IPS-18c (cell line): ENCODE data around the gene DZANK1.

ENCODE experiments used
- H3K4me3 ChIP-seq: 2 replicates; pipeline ENCODE4 v1.7.0; 2013; ENCODE audit warnings: low read depth, mild to moderate bottlenecking, low read length, moderate library complexity; ENCODE audit not compliant: insufficient read depth
- H3K9me3 ChIP-seq: one replicate; pipeline ENCODE4 v1.6.1; 2013; ENCODE audit warnings: mild to moderate bottlenecking, low read length, moderate library complexity; ENCODE audit not compliant: control insufficient read depth, insufficient read depth

The DZANK1 gene

DNA sequence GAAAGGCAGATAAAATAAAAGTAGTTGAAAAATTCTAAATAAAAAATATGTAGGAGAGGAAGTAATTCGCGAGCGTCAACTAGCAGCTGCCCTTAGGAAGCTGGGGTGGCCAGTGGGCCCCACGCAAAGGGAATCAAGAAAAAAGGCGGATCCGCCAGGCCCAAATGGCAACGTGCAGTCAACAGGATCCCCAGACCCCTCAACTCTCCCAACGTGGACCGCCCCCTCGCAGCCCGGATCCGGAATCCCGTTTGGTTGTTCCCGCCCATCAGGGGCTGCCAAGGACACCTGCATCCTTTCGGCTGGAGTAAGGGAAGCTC lies 296 bp downstream of the DZANK1 start:
- H3K9me3 ChIP-seq, result no peaks in the 10 kb centered on the region
- peak overlapping the region; percentile 91 for H3K4me3 ChIP-seq

DNA sequence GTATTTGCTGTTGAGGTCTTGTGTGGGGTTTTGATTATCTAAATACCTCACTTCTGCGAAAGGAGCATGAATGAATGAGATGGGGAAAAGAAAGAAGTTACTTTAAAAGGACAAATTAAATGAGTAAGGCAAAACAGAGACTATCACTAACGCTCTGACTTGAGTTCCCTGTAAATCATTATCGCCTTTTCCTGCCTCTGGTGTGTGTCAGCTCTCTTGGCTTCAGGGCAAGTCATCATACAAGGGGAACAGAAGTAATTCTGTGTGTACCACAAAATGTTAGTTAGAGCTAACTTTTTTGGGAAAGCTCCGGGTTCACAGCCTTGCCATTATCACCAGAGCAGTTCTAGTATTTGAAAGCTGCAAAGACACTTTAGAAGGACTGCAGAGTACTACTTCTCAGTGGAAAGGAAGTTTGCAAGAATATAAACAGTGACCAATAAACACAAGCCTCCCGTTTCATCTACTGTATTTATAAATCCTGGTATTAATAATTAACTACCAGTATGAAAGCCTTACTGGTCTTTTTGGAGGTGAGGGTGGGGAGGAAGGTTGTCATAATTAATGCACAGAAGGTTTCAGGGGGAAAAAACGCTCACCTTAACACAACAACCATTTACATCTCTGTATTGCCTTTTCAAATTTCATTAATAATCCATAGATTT lies 1.2 kb downstream of the DZANK1 start:
- no peak overlapping the region for H3K4me3 ChIP-seq

DNA sequence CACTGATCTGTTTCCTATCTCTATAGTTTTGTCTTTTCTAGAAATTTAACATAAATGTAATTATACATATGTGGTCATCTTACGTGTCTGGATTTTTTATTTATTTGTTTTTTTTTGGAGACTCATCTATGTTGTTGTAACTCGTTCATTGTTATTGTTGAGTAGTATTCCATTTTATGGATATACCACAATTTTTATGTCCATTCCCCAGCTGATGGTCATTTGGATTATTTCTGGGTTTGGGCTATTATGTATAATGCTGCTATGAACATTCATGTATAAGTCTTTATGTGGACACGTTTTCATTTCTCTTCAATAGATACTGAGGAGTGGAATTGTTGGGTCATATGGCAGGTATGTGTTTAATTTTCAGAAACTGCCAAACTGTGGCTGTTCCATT lies 10.2 kb downstream of the DZANK1 start:
- no peaks in the 10 kb centered on the region for H3K9me3 ChIP-seq
- no peak overlapping the region for H3K4me3 ChIP-seq

More for the DNA sequence above, 1.2 kb downstream of the DZANK1 start:
- H3K9me3 ChIP-seq, result no peaks in the 10 kb centered on the region

DNA sequence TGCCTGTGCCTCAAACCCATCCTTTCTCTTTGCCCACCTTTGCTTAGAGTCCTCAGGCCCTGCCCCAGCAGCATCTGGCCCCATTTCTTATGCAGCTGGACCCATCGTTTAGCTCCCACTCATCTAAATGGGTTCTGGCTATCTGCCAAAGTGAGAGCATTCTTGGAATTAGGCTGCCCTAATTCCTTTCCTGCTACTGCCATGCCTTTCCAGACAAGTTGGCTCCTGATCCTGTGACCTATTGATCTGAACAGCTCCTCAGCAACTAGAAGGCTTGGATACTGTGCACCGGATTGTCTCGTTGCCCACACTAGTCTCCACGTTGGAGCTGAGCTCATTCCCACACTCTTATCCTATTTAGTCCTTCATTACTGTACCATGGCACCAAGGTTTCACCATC lies 22.9 kb downstream of the DZANK1 start:
- Histone ChIP-seq H3K4me3 (no peak overlapping the region), H3K9me3 (no peaks in the 10 kb centered on the region)

DNA sequence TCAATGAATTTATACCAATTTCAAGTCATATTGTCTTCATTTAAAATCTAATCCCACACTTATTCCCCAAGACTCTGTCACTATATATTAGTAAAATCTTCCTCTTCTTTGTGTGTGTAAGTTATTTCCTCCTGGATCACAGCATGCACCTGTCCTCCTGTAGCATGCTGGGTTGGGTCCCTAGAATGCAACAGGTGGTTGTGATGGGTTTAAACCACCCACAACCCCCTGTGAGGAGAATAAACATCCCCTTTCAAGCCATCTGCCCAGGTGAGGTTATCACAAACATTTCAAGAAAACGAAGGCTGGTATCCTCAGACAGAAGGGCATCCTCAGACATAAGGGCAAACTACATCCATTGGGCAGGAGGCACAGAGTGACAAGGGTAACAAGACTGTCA lies 26.4 kb downstream of the DZANK1 start:
- Histone ChIP-seq H3K9me3 (no peaks in the 10 kb centered on the region), H3K4me3 (no peak overlapping the region)

DNA sequence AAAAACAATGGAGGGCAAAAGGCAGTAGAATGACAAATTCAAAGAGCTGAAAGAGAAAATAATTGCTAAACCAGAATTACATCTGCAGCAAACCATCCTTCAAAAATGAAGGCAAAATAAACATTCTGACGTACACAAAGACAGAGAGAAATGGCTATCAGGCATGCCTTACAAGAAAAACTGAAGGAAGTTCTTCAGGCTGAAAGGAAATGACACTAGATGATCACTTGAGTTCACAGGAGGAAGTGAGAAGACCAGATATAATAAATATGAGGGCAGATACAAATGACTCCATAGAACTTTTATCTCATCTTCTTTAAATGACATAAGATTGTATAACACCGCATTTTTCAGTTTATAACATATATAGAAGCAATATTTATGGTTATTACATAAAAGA lies 30.0 kb downstream of the DZANK1 start:
- H3K4me3 ChIP-seq, result no peak overlapping the region

DNA sequence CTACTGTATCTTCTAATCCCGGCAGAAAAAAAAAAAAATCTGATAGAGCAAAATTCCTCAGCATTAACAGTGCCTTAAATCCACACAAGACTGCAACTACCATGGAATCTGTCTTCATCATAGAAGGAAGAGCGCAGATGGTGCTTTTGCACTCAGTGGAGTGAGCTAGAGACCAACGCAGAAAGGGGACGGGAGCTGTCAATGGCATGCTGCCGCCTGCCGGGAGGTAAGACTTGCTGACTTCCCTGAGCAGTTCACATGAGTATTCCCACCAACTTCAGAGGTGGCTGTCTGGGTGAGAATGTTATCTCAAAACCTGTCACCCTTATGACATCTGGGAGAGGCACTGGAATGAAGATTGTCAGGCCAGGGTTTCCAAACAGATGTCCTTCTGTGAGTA lies 35.6 kb downstream of the DZANK1 start:
- no peak overlapping the region for H3K4me3 ChIP-seq
- H3K9me3 ChIP-seq, result no peaks in the 10 kb centered on the region

More for the DNA sequence above, 30.0 kb downstream of the DZANK1 start:
- H3K9me3 ChIP-seq, result no peaks in the 10 kb centered on the region

DNA sequence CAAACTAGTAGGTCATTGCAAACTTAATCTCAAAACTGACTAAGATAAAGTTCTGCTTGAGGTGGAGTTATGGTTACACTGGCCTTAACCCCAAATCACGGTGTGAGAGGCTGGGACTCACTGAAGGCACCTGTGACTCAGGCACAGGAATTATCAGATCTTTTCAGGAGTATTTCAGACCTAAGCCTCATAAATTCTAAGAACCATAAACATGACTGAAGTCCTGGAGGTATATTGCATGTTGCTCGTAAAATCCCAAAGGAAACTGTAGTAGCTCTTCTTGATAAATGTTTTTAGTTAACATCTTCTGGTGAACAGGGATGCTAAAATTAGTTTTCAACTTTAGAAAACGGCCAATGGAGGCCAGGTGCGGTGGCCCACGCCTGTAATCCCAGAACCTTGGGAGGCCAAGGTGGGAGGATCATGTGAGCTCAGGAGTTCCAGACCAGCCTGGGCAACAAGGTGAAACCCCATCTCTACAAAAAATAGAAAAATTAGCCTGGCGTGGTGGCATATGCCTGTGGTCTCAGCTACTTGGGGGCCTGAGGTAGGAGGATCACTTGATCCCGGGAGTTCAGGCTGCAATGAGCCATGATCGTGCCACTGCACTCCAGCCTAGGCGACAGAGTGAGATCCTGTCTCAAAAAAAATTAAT lies 36.5 kb downstream of the DZANK1 start:
- no peaks in the 10 kb centered on the region for H3K9me3 ChIP-seq
- no peak overlapping the region for H3K4me3 ChIP-seq

DNA sequence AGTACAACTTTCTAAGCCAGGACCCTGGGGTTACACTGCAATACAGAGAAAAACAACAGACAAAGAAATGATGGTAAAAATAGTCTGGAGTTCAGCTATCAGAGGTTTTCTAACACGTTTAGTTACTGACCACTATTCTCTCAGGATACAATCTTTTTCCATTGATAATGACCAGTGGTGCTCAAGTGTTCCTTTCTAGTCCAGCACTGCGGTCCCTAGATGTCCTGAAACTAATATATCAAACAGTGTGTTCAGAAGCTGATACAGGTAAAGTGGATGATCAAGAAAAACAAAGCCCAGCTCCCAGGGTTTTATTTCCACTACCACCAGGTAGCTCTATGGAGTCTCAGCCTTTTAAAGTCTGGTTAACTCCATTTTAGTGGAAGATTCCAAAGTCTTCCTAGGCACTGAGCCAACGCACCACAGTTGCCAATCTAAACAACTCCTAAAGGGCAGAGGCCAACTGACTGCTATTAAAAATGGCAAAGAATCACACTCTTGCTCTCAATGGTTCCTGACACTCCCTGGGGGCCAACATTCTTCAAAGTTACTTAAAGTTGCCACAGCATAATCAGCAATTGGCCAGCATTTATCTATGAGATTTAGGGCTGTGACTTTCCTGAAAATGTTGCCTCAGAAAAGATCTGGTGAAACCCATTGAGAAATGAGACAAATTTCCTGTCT lies 38.2 kb downstream of the DZANK1 start:
- no peaks in the 10 kb centered on the region for H3K9me3 ChIP-seq
- no peak overlapping the region for H3K4me3 ChIP-seq

DNA sequence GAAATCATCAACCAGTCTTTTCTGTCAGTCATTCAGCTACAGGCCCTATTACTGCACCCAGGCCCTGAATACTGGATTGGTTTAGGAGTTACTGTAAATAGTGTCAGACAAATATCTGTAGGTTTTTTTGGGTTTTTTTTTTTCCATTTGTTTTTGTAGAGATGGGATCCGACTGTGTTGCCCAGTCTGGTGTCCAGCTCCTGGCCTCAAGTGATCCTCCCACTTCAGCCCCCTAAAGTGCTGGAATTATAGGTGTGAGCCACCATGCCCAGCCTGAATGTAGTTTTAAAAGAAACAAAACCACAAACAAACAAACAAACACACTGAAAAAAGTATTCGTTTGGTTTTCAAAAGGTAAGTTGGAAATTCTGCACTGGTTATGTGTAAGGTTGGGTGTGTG lies 39.6 kb downstream of the DZANK1 start:
- H3K9me3 ChIP-seq, result no peaks in the 10 kb centered on the region
- H3K4me3 ChIP-seq, result no peak overlapping the region

DNA sequence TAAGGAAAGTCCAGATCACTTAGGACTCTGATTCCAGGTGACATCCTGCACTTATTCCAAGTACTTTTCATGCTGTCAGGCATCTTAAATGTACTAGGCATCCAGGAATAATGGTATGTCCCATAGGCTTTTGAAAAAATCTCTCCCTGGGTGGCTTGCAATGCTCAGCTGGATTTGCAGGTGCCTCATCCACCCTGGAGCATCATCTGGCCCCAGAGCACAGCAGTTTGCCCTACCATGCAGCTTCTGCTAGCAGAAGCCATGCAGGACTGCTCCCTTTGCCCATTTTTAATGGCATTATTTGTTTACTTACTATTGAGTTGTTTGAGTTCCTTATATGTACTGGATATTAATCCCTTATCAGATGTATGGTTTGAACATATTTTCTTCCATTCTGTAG lies 45.2 kb downstream of the DZANK1 start:
- no peaks in the 10 kb centered on the region for H3K9me3 ChIP-seq
- no peak overlapping the region for H3K4me3 ChIP-seq

DNA sequence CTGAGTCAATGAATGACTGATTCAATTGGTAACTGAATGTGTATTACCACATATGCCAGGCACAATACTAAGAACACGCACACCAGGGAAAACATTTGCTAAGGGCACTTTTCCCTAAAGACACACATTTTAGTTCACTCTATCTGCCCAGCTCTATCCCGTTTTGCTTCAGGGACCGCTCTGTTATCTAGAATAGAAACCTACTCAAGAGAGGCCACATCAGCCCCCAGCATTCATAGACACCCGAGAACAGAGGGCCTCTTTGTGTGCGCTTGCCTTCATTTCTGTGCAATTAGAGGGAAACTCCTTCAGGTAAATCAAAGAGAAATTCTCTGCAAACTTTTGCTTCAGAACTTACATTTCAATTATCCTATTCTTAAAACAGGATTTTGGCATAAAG lies 50.3 kb downstream of the DZANK1 start:
- H3K4me3 ChIP-seq, result no peak overlapping the region
- H3K9me3 ChIP-seq, result no peaks in the 10 kb centered on the region

DNA sequence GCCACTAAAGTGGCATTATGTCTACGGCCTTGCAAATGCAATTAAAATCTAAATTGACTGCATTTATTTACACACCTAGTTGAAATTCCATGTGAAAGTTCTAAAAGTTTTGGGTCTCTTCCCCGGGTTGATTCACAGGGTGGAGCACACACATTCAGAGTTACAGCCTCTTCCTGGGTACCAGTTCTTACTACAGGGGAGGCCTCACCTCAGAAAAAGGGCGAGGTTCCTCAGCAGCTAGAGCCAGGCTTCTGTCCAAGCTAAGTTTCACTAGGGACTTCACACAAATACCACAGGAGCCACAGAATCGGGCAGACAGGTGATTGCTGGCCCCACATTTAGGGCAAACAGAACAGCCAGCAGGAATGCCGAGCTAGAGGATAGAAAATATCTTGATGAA lies 52.7 kb downstream of the DZANK1 start:
- Histone ChIP-seq H3K9me3 (no peaks in the 10 kb centered on the region), H3K4me3 (no peak overlapping the region)

DNA sequence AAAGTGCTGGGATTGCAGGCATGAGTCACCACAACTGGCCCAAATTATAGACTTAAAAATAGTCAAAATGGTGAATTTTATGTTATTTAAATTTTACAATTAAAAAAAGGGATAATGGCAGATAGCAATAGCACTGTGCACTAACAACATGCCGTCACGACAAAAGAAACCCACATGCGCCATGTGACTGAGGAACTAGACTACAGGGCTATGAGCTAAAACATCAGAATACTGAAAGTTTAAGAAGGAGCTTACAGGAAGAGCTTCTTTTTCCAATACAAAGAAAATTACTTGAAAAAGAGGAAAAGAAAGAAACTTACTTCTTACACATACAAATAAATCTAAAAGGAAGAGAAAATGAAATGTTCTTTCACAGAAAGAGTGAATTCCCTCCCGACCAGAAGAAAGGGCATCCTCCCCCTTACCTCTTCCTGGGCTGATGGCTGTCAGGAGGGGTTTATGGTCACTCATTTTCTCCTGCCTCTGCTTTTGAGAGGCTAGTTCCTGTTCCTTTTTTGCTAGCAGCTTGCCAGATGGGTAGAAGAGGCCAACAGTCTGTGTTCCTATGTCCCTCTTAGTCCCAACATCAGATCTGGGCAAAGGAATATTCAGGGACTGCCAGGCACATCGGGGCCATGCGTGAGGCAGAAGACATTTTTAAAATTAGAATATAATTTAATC lies 54.5 kb downstream of the DZANK1 start:
- Histone ChIP-seq H3K9me3 (no peaks in the 10 kb centered on the region), H3K4me3 (no peak overlapping the region)

DNA sequence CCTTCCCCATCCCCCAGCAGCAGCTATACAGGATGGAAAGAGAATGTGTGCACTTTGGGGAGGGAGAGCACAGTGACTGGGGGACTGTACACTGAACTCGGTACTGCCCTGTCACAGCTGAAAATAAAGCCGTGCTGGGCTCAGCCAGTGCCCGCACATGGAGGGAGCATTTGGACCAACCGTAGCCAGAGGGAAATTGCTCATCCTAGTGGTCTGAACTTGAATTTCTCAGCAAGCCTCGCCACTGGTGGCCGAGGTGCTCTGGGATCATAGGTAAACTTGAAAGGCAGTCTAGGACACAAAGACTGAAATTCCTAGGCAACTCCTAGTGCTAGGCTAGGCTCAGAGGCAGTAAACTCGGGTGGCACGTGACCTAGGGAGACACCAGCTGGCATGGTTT lies 61.0 kb downstream of the DZANK1 start:
- Histone ChIP-seq H3K4me3 (no peak overlapping the region), H3K9me3 (no peaks in the 10 kb centered on the region)

DNA sequence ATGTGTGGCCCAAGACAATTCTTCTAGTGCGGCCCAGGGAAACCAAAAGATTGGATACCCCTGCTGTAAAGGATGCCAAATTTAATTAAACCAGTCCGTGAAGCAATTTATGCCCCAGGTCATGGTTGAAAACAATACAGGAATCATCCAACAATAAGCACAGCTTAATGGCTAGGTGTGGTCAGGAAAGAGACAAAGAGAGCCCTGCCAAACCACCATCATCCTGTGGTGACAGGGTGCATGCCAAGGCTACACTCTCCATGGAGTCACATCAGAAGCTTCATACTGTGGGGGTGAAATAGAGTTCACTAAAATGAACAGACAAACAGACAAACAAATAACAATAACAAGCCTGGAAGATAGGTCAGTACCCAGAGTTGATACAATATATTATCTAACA lies 62.7 kb downstream of the DZANK1 start:
- H3K9me3 ChIP-seq, result no peaks in the 10 kb centered on the region
- H3K4me3 ChIP-seq, result no peak overlapping the region

DNA sequence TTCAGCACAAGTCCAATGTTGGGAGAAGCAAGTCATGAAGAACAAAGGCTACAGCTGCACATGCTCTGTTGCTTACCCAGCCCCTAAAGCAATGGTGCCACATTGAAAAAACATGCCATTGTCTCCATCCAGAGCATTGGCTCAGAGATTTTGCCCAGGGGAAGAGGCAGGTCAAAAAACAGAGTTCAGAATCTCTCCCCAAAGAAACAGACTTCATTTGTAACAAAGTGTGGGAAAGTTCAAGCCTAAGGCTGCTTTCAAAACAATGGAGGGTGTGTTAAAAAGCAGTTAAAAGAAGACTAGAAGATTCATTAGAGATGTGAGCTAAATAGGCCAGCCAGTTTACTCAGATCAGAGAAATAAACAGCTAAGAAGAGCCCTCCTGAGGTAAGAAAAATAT lies 63.6 kb downstream of the DZANK1 start:
- Histone ChIP-seq H3K4me3 (no peak overlapping the region), H3K9me3 (no peaks in the 10 kb centered on the region)

DNA sequence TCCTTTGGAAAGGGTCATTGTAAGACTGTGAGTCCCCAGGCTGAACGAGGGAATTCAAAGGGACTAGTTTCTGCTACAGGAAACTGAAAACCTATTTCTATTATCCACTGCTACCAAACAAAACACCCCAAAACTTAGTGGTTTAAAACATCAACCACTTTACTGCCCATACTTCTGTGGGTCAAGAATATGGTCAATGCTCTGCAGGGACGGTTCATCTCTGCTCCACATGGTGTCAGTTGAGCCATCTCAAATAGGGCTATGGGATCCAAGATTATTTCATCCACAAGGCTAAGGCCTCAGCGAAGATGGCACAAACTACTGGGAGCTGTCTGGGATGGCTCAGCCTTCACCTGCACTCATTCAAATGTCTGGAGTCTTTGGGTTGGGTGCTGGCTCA lies 65.5 kb downstream of the DZANK1 start:
- no peaks in the 10 kb centered on the region for H3K9me3 ChIP-seq
- no peak overlapping the region for H3K4me3 ChIP-seq
